ENCODE measurements around the gene ANO9. TPM values are rescaled to one million over a fixed set of nuclear protein-coding genes. Genes with fewer than 3 reads are reported as not detected.
A peak's percentile ranks its signal among the peaks of the same experiment; 100 is the strongest.

Gene ANO9
- total and polyA plus RNA-seq, 2 experiments from 2014 or later, result 9.0 to 10.2 TPM

DNA sequence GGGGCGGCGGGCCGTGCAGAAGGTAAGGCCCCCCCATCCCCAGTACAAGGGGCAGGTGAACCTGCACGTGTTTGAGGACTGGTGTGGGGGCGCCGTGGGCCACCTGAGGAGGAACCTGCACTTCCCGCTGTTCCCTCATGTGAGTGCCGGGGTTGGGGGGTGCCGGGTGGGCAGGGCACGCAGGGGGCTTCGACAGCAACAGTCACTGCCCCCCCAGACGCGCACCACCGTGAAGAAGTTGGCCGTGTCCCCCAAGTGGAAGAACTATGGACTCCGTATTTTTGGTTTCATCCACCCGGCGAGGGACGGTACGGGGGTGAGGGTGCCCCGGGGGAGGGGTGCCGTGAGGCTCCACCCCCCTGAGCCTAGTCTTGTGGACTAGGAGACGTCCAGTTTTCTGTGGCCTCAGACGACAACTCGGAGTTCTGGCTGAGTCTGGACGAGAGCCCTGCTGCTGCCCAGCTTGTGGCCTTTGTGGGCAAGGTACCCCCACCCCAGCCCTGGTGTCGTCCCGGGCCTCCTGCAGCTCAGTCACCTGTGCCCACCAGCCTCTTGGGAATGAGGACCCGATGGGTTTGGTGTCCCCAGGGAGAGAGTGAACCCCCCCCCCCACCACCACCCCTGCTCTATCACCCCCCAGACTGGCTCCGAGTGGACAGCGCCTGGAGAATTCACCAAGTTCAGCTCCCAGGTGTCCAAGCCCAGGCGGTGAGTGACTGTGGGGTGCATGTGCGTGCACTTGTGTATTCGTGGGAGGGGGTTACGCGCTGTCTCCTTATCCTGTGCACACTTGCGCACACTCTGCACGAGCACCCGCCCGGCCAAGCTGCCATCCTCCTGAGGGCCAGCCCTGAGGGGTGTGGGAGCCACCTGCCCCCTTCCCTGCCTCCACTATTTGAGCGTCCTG is 68.7 kb downstream of the ANO9 start:
- peaks cover 13% of the 10 kb centered on the region for H3K27me3 Mint-ChIP-seq (ENCODE audit: insufficient read depth, low read depth, poor library complexity)
- TF ChIP-seq, protein P1, sequence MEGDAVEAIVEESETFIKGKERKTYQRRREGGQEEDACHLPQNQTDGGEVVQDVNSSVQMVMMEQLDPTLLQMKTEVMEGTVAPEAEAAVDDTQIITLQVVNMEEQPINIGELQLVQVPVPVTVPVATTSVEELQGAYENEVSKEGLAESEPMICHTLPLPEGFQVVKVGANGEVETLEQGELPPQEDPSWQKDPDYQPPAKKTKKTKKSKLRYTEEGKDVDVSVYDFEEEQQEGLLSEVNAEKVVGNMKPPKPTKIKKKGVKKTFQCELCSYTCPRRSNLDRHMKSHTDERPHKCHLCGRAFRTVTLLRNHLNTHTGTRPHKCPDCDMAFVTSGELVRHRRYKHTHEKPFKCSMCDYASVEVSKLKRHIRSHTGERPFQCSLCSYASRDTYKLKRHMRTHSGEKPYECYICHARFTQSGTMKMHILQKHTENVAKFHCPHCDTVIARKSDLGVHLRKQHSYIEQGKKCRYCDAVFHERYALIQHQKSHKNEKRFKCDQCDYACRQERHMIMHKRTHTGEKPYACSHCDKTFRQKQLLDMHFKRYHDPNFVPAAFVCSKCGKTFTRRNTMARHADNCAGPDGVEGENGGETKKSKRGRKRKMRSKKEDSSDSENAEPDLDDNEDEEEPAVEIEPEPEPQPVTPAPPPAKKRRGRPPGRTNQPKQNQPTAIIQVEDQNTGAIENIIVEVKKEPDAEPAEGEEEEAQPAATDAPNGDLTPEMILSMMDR (conservative IDR thresholded peaks at IDR 0.05; ENCODE audit: low read depth in 2 of 2), result no peak
- TF ChIP-seq JUNB (IDR thresholded peaks at IDR 0.05; ENCODE audit: unreplicated experiment) (no peak), ZNF114 (CRISPR knock-in tag; IDR thresholded peaks at IDR 0.05) (no peak), ZNF331 (CRISPR knock-in tag; IDR thresholded peaks at IDR 0.05; ENCODE audit: low read depth) (no peak), CREB1 (CRISPR knock-in tag; IDR thresholded peaks at IDR 0.05; ENCODE audit: low read depth) (no peak), POLR2AphosphoS5 (IDR thresholded peaks at IDR 0.05; ENCODE audit: low read depth) (no peak), EZH2 (IDR thresholded peaks at IDR 0.05; ENCODE audit: low read depth, unreplicated experiment) (no peak)
- DNase-seq (ENCODE audit: low spot score), result no peak
- H3K36me3 ChIP-seq (ENCODE audit: insufficient read depth), result peaks cover 4% of the 10 kb centered on the region
- H3K9me2 ChIP-seq (ENCODE audit: insufficient read depth), result no peaks in the 10 kb centered on the region
- no peak overlapping the region for H3K27ac ChIP-seq (ENCODE audit: low read depth)
- H3K79me2 ChIP-seq (replicated peaks; ENCODE audit: insufficient read depth), result peaks cover 13% of the 10 kb centered on the region
- no peak overlapping the region for H3K4me2 ChIP-seq
- peaks cover 6% of the 10 kb centered on the region; the same call in 1 of the 2 replicates for H3K4me1 ChIP-seq (ENCODE audit: insufficient read depth)
- H2AFZ ChIP-seq, result no peak overlapping the region
- H3K4me1 Mint-ChIP-seq, result peaks cover 10% of the 10 kb centered on the region
- H3F3A ChIP-seq (replicated peaks; ENCODE audit: low read depth), result peaks cover 21% of the 10 kb centered on the region; the same call in 1 of the 2 replicates
- peaks cover 37% of the 10 kb centered on the region for H3K36me3 Mint-ChIP-seq (ENCODE audit: low read depth)
- H3K27me3 ChIP-seq (ENCODE audit: insufficient read depth), result no peaks in the 10 kb centered on the region
- H3K4me3 ChIP-seq, result no peak overlapping the region
- no peak overlapping the region for H3K4me3 Mint-ChIP-seq
- H3K27ac Mint-ChIP-seq, result no peak overlapping the region
- no peaks in the 10 kb centered on the region; the same call in 1 of the 2 replicates for H4K20me1 ChIP-seq (replicated peaks; ENCODE audit: insufficient read depth)
- ATAC-seq, result no peak
- H3K9me3 Mint-ChIP-seq, result 0 out of 3 replicates have a peak, but pooled peaks cover under 1% of the 10 kb centered on the region

DNA sequence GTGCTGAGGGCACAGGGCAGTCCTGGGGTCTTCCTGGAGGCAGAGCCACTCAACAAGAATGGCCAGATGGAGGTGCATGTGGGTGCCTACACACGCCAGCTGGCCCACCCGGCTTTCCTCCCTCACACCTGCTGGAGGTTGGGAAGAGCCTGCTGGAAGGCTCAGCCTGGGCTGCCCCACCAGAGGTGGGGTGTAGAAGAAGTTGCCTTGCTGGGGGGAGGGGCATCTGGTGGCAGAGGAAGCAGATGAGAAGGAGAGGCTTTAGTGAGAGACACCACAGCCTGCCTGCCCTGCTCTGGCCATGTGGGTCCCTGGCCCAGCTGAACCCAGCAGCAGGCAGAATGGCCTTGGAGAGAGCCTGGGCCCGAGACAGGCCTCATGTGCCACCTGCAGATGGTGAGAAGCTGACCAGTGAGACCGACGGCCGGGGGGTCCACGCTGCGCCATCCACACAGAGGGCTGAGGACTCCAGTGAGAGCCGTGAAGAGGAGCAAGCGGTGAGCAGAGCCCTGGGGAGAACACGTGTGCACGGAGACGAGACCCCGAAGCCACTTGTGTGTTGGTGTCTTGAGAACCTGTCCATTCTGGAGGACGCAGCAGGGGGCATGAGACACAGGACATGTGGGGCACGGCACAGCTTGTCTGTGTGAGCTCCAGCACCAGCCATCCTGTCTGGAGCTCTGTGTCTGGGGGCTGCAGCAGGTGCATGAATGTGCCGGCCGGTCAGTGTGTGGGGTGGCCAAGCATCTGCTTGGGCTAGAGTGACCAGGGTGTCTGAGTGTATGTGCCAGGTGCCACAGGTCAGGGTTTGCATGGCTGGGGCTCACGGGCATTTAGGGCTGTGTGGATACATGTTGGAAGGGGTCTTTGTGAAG is 69.9 kb downstream of the ANO9 start:
- peaks cover 14% of the 10 kb centered on the region for H3K27me3 Mint-ChIP-seq (ENCODE audit: insufficient read depth, low read depth, poor library complexity)
- no peak overlapping the region for H3K4me2 ChIP-seq
- DNase-seq (ENCODE audit: low spot score) (no peak), ATAC-seq (no peak)
- H3K4me3 ChIP-seq, result no peak overlapping the region
- no peaks in the 10 kb centered on the region; the same call in 1 of the 2 replicates for H4K20me1 ChIP-seq (replicated peaks; ENCODE audit: insufficient read depth)
- peaks cover 33% of the 10 kb centered on the region for H3K36me3 Mint-ChIP-seq (ENCODE audit: low read depth)
- no peak overlapping the region for H3K27ac ChIP-seq (ENCODE audit: low read depth)
- H3K4me3 Mint-ChIP-seq, result peak overlapping the region; percentile 41; the same call in 2 of the 3 replicates
- peaks cover 17% of the 10 kb centered on the region for H3K4me1 Mint-ChIP-seq
- H3K27ac Mint-ChIP-seq, result no peak overlapping the region; the same call in 1 of the 2 replicates
- H3K27me3 ChIP-seq (ENCODE audit: insufficient read depth), result no peaks in the 10 kb centered on the region
- H3K9me2 ChIP-seq (ENCODE audit: insufficient read depth), result no peaks in the 10 kb centered on the region
- peaks cover 7% of the 10 kb centered on the region; the same call in 1 of the 3 replicates for H3K9me3 Mint-ChIP-seq
- peaks cover 13% of the 10 kb centered on the region for H3K79me2 ChIP-seq (replicated peaks; ENCODE audit: insufficient read depth)
- TF ChIP-seq, protein P2, sequence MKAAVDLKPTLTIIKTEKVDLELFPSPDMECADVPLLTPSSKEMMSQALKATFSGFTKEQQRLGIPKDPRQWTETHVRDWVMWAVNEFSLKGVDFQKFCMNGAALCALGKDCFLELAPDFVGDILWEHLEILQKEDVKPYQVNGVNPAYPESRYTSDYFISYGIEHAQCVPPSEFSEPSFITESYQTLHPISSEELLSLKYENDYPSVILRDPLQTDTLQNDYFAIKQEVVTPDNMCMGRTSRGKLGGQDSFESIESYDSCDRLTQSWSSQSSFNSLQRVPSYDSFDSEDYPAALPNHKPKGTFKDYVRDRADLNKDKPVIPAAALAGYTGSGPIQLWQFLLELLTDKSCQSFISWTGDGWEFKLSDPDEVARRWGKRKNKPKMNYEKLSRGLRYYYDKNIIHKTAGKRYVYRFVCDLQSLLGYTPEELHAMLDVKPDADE (IDR thresholded peaks at IDR 0.05), result no peak
- H3F3A ChIP-seq (replicated peaks; ENCODE audit: low read depth), result peaks cover 30% of the 10 kb centered on the region; the same call in 1 of the 2 replicates
- no peak overlapping the region for H2AFZ ChIP-seq
- peaks cover 4% of the 10 kb centered on the region for H3K36me3 ChIP-seq (ENCODE audit: insufficient read depth)
- peaks cover 9% of the 10 kb centered on the region; the same call in 1 of the 2 replicates for H3K4me1 ChIP-seq (ENCODE audit: insufficient read depth)
